ENCODE results near the gene NET1.

Gene NET1

DNA sequence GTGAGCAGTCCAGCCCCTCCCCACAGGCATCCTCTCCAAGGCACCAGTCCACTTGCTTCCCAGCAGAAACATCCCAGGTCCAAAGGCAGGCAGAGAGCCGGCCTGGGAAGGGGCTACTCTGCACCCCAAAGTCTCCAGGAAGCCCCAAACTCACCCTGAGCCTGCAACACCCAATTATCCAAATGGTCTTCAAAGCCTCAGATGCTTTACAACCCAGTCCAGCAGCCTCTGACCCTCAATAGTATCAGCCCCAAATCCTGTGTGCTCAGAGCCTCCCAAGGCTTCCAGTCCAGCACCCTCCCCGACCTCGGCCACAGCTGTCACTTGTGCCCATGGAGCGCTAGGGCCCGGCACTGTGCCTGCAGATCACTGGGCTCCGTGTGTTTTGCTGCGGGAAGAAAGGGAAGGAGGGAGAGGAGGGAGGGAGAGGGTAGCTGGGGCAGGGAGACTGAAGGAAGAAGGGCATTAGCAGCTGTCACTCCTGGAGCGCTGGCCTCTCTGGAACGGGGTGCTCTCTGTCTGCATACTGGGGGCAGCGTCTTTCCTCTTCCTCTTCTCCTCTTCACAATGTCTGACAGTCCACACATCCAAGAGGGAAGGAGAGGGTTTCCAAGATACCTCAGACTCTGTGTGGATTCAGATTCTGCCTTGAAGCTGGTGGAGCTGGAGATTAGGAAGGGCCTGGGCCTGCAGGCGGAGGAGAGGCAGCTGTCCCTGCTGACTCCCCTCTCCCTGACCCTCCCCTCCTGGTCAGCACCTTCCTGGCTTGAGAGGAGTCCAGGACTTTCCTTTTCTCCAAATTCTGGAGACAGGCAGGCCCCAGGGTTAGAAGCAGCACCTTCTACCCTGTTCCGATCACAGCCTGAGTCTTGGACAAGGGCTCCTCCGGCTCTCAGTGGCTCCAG, 73.8 kb downstream of the NET1 start:
- H3K27ac ChIP-seq (ENCODE audit: low read depth, low read length): no peak overlapping the region
- H2BK120ac ChIP-seq (ENCODE audit: low read depth, low read length): no peak overlapping the region
- no peak overlapping the region for H4K5ac ChIP-seq (ENCODE audit: low read length)
- H2BK5ac ChIP-seq (ENCODE audit: low read length): peak overlapping the region; percentile 46
- no CpG with 5 or more reads among the region's 13 CpGs for WGBS (ENCODE audit: extremely low coverage, insufficient coverage, low lambda C conversion rate)
- no peak overlapping the region for H2BK15ac ChIP-seq (replicated peaks; ENCODE audit: low read depth)
- no peaks in the 10 kb centered on the region for H3K36me3 ChIP-seq (ENCODE audit: control insufficient read depth, insufficient read depth, low read length)
- no peak overlapping the region for H3K23ac ChIP-seq (ENCODE audit: low read length)
- H3K4me3 ChIP-seq (ENCODE audit: low read length): no peak overlapping the region
- H3K4ac ChIP-seq (ENCODE audit: low read depth, low read length): no peak overlapping the region
- peak overlapping the region; percentile 83 for H3K56ac ChIP-seq (ENCODE audit: low read length)
- H3K79me1 ChIP-seq (ENCODE audit: low read length): no peaks in the 10 kb centered on the region
- peak overlapping the region; percentile 30 for H3K9ac ChIP-seq (ENCODE audit: low read length)
- H3K4me2 ChIP-seq (ENCODE audit: low read length): no peak overlapping the region
- no peak overlapping the region for H4K8ac ChIP-seq (ENCODE audit: low read depth, low read length)
- H3K79me2 ChIP-seq (ENCODE audit: control insufficient read depth, insufficient read depth, low read length): no peaks in the 10 kb centered on the region
- DNase-seq: no peak
- H3K4me1 ChIP-seq (ENCODE audit: control insufficient read depth, low read depth, low read length): peaks cover 9% of the 10 kb centered on the region
- peak overlapping the region; percentile 5 for H3K18ac ChIP-seq (ENCODE audit: low read length)
- no peaks in the 10 kb centered on the region for H3K27me3 ChIP-seq (ENCODE audit: insufficient read depth, low read length, poor library complexity)
- no peak overlapping the region for H2AK5ac ChIP-seq (ENCODE audit: low read length)

DNA sequence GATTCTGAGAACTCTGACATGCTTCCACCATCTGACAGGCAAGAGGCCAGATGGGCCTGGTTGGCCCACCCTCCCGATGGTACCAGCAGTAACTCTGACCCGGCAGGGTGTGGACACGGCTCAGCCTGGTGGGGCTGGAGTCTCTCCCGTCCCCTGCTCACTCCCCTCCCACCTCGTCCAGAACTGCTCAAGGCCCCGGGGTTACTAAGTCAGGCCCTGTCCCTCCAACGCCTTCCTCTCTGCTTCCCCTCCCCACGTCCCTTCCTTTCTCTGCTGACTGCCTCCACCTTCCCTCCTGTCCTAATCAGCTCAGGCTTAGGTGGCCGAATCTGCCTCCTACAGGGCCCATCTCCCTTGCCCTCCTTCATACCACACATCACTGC, 74.5 kb downstream of the NET1 start:
- Histone ChIP-seq H3K36me3 (ENCODE audit: control insufficient read depth, insufficient read depth, low read length) (no peaks in the 10 kb centered on the region), H3K4me1 (ENCODE audit: control insufficient read depth, low read depth, low read length) (peaks cover 9% of the 10 kb centered on the region), H3K4me2 (ENCODE audit: low read length) (no peak overlapping the region), H3K27me3 (ENCODE audit: insufficient read depth, low read length, poor library complexity) (no peaks in the 10 kb centered on the region), H2BK5ac (ENCODE audit: low read length) (no peak overlapping the region), H2AK5ac (ENCODE audit: low read length) (no peak overlapping the region), H3K18ac (ENCODE audit: low read length) (peak overlapping the region; percentile 5), H3K79me2 (ENCODE audit: control insufficient read depth, insufficient read depth, low read length) (no peaks in the 10 kb centered on the region), H3K4ac (ENCODE audit: low read depth, low read length) (no peak overlapping the region), H2BK15ac (replicated peaks; ENCODE audit: low read depth) (no peak overlapping the region), H3K27ac (ENCODE audit: low read depth, low read length) (no peak overlapping the region), H4K8ac (ENCODE audit: low read depth, low read length) (no peak overlapping the region), H3K4me3 (ENCODE audit: low read length) (no peak overlapping the region), H3K79me1 (ENCODE audit: low read length) (no peaks in the 10 kb centered on the region), H4K5ac (ENCODE audit: low read length) (no peak overlapping the region), H3K23ac (ENCODE audit: low read length) (no peak overlapping the region), H3K9ac (ENCODE audit: low read length) (no peak overlapping the region), H3K56ac (ENCODE audit: low read length) (peak overlapping the region; percentile 83), H2BK120ac (ENCODE audit: low read depth, low read length) (no peak overlapping the region)
- DNase-seq: no peak
- no CpG with 5 or more reads among the region's 9 CpGs for WGBS (ENCODE audit: extremely low coverage, insufficient coverage, low lambda C conversion rate)

DNA sequence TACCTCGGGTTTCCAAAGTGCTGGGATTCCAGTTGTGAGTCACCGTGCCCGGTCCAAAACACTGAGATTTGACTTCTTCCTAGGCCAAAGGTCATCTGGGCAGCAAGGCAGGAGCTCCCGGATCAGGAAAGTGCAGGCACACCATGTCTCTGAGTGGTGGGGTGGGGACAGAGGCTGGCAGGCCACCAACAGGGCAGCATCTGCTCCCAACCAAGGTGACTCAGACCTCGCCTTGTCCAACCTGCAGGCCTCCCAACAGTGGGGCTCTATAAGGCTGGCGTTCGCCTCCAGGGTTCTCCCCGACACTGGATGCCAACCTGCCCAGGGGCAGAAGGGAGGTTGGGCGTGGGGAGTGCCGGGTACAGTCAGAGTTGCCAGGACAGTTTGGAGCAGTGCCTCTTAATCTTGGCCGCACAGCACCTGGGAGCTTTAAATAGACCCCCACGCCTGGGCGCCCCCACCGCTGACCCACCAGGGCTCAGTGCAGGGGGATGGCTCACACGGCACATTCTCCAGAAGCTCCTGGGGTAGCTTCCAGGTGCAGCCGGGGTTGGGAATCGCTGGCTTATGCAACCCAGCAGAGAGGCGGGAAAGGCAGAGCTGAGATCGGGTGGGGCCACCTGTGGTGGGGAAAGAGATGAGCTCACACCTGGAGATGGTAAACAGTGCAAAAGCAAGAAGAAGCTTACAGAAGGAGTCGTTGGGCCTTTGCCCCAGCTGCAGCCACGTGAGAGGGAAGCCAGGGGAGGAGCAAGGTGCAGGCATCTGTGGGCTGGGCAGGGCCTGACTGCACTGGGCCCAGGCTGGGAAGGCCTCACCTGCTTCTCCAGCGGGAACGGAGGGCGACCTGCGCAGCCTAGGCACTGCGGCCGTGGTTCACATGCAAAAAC, 76.2 kb downstream of the NET1 start:
- Histone ChIP-seq H3K56ac (ENCODE audit: low read length) (no peak overlapping the region), H3K27ac (ENCODE audit: low read depth, low read length) (no peak overlapping the region), H3K4me3 (ENCODE audit: low read length) (no peak overlapping the region), H3K4me1 (ENCODE audit: control insufficient read depth, low read depth, low read length) (peaks cover 9% of the 10 kb centered on the region), H3K4ac (ENCODE audit: low read depth, low read length) (no peak overlapping the region), H3K79me2 (ENCODE audit: control insufficient read depth, insufficient read depth, low read length) (no peaks in the 10 kb centered on the region), H3K9ac (ENCODE audit: low read length) (no peak overlapping the region), H3K27me3 (ENCODE audit: insufficient read depth, low read length, poor library complexity) (no peaks in the 10 kb centered on the region), H2BK120ac (ENCODE audit: low read depth, low read length) (no peak overlapping the region), H2BK15ac (replicated peaks; ENCODE audit: low read depth) (no peak overlapping the region), H2BK5ac (ENCODE audit: low read length) (no peak overlapping the region), H3K23ac (ENCODE audit: low read length) (no peak overlapping the region), H3K4me2 (ENCODE audit: low read length) (no peak overlapping the region), H3K18ac (ENCODE audit: low read length) (no peak overlapping the region), H4K5ac (ENCODE audit: low read length) (no peak overlapping the region), H2AK5ac (ENCODE audit: low read length) (no peak overlapping the region), H3K36me3 (ENCODE audit: control insufficient read depth, insufficient read depth, low read length) (no peaks in the 10 kb centered on the region), H3K79me1 (ENCODE audit: low read length) (no peaks in the 10 kb centered on the region), H4K8ac (ENCODE audit: low read depth, low read length) (no peak overlapping the region)
- DNase-seq: peak; percentile 73
- WGBS (ENCODE audit: extremely low coverage, insufficient coverage, low lambda C conversion rate): no CpG with 5 or more reads among the region's 27 CpGs

GRCh38 chr10:5490032-5490431, 77.7 kb downstream of the NET1 start:
- no CpG with 5 or more reads among the region's 4 CpGs for WGBS (ENCODE audit: extremely low coverage, insufficient coverage, low lambda C conversion rate)
- Histone ChIP-seq H3K79me1 (ENCODE audit: low read length) (no peaks in the 10 kb centered on the region), H3K56ac (ENCODE audit: low read length) (no peak overlapping the region), H3K4me2 (ENCODE audit: low read length) (no peak overlapping the region), H3K4ac (ENCODE audit: low read depth, low read length) (no peak overlapping the region), H4K8ac (ENCODE audit: low read depth, low read length) (no peak overlapping the region), H2BK120ac (ENCODE audit: low read depth, low read length) (no peak overlapping the region), H3K18ac (ENCODE audit: low read length) (no peak overlapping the region), H4K5ac (ENCODE audit: low read length) (no peak overlapping the region), H3K79me2 (ENCODE audit: control insufficient read depth, insufficient read depth, low read length) (no peaks in the 10 kb centered on the region), H3K27ac (ENCODE audit: low read depth, low read length) (no peak overlapping the region), H3K23ac (ENCODE audit: low read length) (no peak overlapping the region), H2BK5ac (ENCODE audit: low read length) (no peak overlapping the region), H2AK5ac (ENCODE audit: low read length) (no peak overlapping the region), H2BK15ac (replicated peaks; ENCODE audit: low read depth) (no peak overlapping the region), H3K4me3 (ENCODE audit: low read length) (no peak overlapping the region), H3K36me3 (ENCODE audit: control insufficient read depth, insufficient read depth, low read length) (no peaks in the 10 kb centered on the region), H3K27me3 (ENCODE audit: insufficient read depth, low read length, poor library complexity) (no peaks in the 10 kb centered on the region), H3K4me1 (ENCODE audit: control insufficient read depth, low read depth, low read length) (peaks cover 9% of the 10 kb centered on the region), H3K9ac (ENCODE audit: low read length) (no peak overlapping the region)
- no peak for DNase-seq

GRCh38 chr10:5490698-5491464, 78.5 kb downstream of the NET1 start:
- H3K18ac ChIP-seq (ENCODE audit: low read length): no peak overlapping the region
- no peak overlapping the region for H3K4ac ChIP-seq (ENCODE audit: low read depth, low read length)
- no peak overlapping the region for H4K5ac ChIP-seq (ENCODE audit: low read length)
- H2BK15ac ChIP-seq (replicated peaks; ENCODE audit: low read depth): no peak overlapping the region
- no peak overlapping the region for H3K56ac ChIP-seq (ENCODE audit: low read length)
- H3K79me1 ChIP-seq (ENCODE audit: low read length): no peaks in the 10 kb centered on the region
- H3K4me3 ChIP-seq (ENCODE audit: low read length): no peak overlapping the region
- H3K4me2 ChIP-seq (ENCODE audit: low read length): no peak overlapping the region
- H3K4me1 ChIP-seq (ENCODE audit: control insufficient read depth, low read depth, low read length): peaks cover 9% of the 10 kb centered on the region
- H3K27me3 ChIP-seq (ENCODE audit: insufficient read depth, low read length, poor library complexity): no peaks in the 10 kb centered on the region
- no peak overlapping the region for H4K8ac ChIP-seq (ENCODE audit: low read depth, low read length)
- H3K27ac ChIP-seq (ENCODE audit: low read depth, low read length): no peak overlapping the region
- WGBS (ENCODE audit: extremely low coverage, insufficient coverage, low lambda C conversion rate): no CpG with 5 or more reads among the region's 10 CpGs
- no peak overlapping the region for H2AK5ac ChIP-seq (ENCODE audit: low read length)
- DNase-seq: no peak
- H3K36me3 ChIP-seq (ENCODE audit: control insufficient read depth, insufficient read depth, low read length): no peaks in the 10 kb centered on the region
- H3K23ac ChIP-seq (ENCODE audit: low read length): no peak overlapping the region
- H3K79me2 ChIP-seq (ENCODE audit: control insufficient read depth, insufficient read depth, low read length): no peaks in the 10 kb centered on the region
- no peak overlapping the region for H3K9ac ChIP-seq (ENCODE audit: low read length)
- H2BK120ac ChIP-seq (ENCODE audit: low read depth, low read length): no peak overlapping the region
- H2BK5ac ChIP-seq (ENCODE audit: low read length): no peak overlapping the region
